Neural cell (in vitro differentiated cells): Measurements from ENCODE around the gene CFAP100.

Source experiments
- EP300 ChIP-seq: fragments of 450-650 bp; conservative IDR thresholded peaks from 2 replicates; pipeline ENCODE4 v1.6.1; 2014; ENCODE audit warnings: antibody characterized with exemption, mild to moderate bottlenecking, moderate library complexity; ENCODE audit not compliant: poor library complexity, severe bottlenecking
- EZH2 ChIP-seq: fragments of 200-600, 300-800 bp; shearing (Covaris generic), sonication (generic); IDR thresholded peaks from 2 replicates; pipeline ENCODE4 v1.6.1; 2014; ENCODE audit warnings: antibody characterized with exemption, low read length, borderline replicate concordance, mild to moderate bottlenecking; ENCODE audit not compliant: insufficient read depth, poor library complexity, severe bottlenecking
- MXI1 ChIP-seq: fragments of 450-650 bp; conservative IDR thresholded peaks from 2 replicates; pipeline ENCODE4 v1.6.1; 2014; ENCODE audit warnings: antibody characterized with exemption, mild to moderate bottlenecking; ENCODE audit not compliant: poor library complexity, severe bottlenecking
- POLR2AphosphoS5 ChIP-seq: IDR thresholded peaks from 2 replicates; pipeline ENCODE4 v1.6.1; 2012
- SMC3 ChIP-seq: fragments of 450-650 bp; conservative IDR thresholded peaks from 2 replicates; pipeline ENCODE4 v1.6.1; 2014; ENCODE audit warnings: antibody characterized with exemption, mild to moderate bottlenecking, moderate library complexity; ENCODE audit not compliant: poor library complexity
- TF ChIP-seq, protein P1 (sequence below): fragments of 450-650 bp; IDR thresholded peaks from 2 replicates; pipeline ENCODE4 v1.5.1; 2014; ENCODE audit warnings: antibody characterized with exemption, mild to moderate bottlenecking, moderate library complexity; ENCODE audit not compliant: poor library complexity, severe bottlenecking
- TF ChIP-seq, protein P2 (sequence below): IDR thresholded peaks from 2 replicates; pipeline ENCODE4 v1.6.1; 2012; ENCODE audit warnings: borderline replicate concordance

- TF ChIP-seq POLR2AphosphoS5 (no peak), SMC3 (no peak), EP300 (no peak), EZH2 (no peak), MXI1 (no peak)
- TF ChIP-seq, protein P1, sequence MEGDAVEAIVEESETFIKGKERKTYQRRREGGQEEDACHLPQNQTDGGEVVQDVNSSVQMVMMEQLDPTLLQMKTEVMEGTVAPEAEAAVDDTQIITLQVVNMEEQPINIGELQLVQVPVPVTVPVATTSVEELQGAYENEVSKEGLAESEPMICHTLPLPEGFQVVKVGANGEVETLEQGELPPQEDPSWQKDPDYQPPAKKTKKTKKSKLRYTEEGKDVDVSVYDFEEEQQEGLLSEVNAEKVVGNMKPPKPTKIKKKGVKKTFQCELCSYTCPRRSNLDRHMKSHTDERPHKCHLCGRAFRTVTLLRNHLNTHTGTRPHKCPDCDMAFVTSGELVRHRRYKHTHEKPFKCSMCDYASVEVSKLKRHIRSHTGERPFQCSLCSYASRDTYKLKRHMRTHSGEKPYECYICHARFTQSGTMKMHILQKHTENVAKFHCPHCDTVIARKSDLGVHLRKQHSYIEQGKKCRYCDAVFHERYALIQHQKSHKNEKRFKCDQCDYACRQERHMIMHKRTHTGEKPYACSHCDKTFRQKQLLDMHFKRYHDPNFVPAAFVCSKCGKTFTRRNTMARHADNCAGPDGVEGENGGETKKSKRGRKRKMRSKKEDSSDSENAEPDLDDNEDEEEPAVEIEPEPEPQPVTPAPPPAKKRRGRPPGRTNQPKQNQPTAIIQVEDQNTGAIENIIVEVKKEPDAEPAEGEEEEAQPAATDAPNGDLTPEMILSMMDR = no peak
- TF ChIP-seq, protein P2, sequence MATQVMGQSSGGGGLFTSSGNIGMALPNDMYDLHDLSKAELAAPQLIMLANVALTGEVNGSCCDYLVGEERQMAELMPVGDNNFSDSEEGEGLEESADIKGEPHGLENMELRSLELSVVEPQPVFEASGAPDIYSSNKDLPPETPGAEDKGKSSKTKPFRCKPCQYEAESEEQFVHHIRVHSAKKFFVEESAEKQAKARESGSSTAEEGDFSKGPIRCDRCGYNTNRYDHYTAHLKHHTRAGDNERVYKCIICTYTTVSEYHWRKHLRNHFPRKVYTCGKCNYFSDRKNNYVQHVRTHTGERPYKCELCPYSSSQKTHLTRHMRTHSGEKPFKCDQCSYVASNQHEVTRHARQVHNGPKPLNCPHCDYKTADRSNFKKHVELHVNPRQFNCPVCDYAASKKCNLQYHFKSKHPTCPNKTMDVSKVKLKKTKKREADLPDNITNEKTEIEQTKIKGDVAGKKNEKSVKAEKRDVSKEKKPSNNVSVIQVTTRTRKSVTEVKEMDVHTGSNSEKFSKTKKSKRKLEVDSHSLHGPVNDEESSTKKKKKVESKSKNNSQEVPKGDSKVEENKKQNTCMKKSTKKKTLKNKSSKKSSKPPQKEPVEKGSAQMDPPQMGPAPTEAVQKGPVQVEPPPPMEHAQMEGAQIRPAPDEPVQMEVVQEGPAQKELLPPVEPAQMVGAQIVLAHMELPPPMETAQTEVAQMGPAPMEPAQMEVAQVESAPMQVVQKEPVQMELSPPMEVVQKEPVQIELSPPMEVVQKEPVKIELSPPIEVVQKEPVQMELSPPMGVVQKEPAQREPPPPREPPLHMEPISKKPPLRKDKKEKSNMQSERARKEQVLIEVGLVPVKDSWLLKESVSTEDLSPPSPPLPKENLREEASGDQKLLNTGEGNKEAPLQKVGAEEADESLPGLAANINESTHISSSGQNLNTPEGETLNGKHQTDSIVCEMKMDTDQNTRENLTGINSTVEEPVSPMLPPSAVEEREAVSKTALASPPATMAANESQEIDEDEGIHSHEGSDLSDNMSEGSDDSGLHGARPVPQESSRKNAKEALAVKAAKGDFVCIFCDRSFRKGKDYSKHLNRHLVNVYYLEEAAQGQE = no peak
These were observed 48.1 kb downstream of the CFAP100 start for GRCh38 chr3:126442856-126443242.
